ENCODE data around the gene EIF4G3.

DNA sequence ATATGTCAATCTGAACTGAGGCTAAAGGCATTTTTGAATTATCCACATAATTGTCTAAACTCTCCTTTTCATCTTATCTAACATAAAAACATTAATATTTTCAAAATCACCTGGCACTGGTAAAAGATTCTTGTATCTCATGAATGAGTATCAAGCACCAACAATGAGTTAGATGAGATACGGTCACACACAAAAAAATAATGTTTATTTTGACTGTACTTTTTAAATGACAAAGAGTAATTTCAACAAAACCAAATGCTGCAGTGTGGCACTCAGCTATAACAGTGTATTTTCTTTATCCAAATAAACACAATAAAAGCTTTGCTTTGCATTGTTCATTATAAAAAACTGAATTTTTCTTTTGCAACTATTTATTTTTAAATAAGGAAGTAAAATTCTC lies 59.5 kb downstream of the EIF4G3 start:
- TF ChIP-seq POLR2AphosphoS5 (IDR thresholded peaks at IDR 0.05; ENCODE audit: insufficient read depth in 1 of 2, low read depth in 1 of 2), result no peak
- TF ChIP-seq, protein P1, sequence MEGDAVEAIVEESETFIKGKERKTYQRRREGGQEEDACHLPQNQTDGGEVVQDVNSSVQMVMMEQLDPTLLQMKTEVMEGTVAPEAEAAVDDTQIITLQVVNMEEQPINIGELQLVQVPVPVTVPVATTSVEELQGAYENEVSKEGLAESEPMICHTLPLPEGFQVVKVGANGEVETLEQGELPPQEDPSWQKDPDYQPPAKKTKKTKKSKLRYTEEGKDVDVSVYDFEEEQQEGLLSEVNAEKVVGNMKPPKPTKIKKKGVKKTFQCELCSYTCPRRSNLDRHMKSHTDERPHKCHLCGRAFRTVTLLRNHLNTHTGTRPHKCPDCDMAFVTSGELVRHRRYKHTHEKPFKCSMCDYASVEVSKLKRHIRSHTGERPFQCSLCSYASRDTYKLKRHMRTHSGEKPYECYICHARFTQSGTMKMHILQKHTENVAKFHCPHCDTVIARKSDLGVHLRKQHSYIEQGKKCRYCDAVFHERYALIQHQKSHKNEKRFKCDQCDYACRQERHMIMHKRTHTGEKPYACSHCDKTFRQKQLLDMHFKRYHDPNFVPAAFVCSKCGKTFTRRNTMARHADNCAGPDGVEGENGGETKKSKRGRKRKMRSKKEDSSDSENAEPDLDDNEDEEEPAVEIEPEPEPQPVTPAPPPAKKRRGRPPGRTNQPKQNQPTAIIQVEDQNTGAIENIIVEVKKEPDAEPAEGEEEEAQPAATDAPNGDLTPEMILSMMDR (IDR thresholded peaks at IDR 0.05), result no peak
- no peak for TF ChIP-seq POLR2A (IDR thresholded peaks at IDR 0.05)
